SH-SY5Y (cell line): ENCODE measurements around the gene RABGAP1L.

Source experiments
- GATA2 ChIP-seq: IDR thresholded peaks from 2 replicates; pipeline ENCODE4 v1.6.1; 2011; ENCODE audit warnings: mild to moderate bottlenecking, low read depth, low read length
- GATA3 ChIP-seq: IDR thresholded peaks from 2 replicates; pipeline ENCODE4 v1.6.1; 2011; ENCODE audit warnings: low read depth, mild to moderate bottlenecking, low read length, moderate library complexity

Gene RABGAP1L

DNA sequence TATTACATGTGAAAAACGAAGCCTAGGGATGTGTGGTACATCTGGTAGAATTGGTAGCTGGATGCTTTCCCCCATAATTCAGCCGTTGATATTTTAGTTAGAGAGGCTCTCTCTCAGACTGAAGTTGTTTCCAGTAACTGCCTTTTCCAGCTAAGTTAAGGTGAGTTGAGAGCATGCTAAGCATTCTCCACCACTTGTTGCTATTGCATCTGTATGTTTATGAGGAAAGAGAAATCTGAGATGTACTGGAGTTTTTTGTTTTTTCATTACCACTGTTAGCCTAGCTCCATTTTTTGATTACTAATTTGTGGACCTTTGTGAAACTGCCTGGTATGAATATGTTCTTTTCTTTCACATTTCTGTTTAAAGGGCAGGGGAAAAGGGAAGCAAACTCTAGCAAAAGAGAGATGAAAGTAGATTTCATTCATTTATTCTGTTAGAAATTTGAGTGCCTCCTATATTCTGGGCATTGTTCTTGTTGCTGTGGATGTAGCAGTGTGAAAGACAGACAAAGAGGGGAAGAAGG lies 650.5 kb downstream of the RABGAP1L start:
- TF ChIP-seq GATA2 (no peak), GATA3 (no peak)

DNA sequence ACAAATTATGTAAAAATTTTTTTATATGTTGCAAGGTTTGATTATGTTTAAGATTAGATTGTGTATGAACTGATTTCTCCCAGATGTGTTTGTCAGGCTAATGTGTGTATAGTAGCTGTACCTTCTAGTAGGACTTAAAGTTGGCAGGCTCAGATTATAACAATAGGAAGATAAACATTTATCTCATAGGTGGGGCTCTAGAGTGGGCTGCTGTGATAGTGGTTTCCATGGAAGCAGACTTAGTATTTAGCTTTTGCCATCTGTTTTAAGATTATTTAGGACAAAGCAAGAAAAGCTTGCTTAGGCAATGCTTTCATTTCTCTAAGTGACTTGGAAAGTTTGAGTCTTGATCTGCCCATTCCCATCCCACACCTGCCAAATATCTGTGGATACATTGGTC lies 652.7 kb downstream of the RABGAP1L start:
- TF ChIP-seq GATA2 = no peak
- TF ChIP-seq GATA3 = no peak

DNA sequence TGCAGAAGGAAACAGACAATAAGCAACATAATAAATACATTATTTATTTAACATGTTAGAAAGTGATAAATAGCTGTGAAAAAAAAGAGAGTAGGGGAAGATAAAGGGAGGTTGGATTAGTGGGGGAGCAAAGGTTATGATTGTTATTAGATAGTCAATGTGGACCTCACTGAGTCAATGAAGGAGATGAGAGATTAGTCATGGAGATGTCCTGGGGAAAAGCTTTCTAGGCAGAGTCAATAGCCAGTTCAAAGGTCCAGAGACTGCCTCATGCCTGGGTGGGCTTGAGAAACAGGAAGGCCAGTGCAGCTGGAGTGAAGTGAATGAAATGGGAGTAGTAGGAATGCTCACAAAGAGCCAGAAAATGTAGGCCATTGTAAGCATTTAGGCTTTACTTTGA lies 653.3 kb downstream of the RABGAP1L start:
- no peak for TF ChIP-seq GATA3
- TF ChIP-seq GATA2 = no peak

DNA sequence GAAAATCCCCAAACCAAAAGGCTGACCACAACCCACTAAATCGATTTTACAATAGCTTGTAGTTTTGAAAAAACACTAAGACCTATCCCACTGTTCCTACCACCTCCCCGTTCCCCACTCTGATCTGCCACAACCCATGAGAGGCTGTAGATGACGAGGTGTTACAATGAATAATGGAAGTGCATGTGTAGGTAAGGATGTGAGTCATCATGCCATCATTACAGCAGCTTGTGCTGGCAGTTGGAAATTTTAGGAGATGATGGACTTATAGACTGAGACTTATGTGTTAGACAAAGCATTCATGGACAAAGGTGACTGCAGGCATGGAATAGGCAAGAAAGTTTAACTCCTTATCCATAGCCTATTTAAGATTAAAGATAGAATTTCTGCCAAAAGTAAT lies 655.7 kb downstream of the RABGAP1L start:
- TF ChIP-seq GATA2 (no peak), GATA3 (no peak)

DNA sequence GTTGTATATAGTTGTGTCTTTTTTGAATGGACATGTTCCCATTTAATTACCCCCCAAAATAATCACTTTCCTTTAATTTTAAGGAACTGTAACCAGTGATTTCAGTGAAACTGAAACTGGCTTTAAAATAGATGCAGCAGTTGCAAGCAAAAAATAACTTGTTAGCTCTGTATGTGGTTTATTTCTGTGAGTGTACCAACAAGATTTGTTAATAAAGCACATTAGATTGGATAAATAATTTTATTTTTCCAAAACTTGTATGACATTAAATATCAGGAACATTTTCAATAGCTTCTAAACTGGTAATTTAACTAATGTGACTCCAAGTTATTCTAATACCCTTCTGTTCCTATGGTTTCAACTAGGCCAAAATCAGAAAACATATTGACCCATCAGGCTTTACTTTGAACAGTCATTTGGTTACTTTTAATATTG lies 656.2 kb downstream of the RABGAP1L start:
- TF ChIP-seq GATA3 = no peak
- TF ChIP-seq GATA2 = no peak

DNA sequence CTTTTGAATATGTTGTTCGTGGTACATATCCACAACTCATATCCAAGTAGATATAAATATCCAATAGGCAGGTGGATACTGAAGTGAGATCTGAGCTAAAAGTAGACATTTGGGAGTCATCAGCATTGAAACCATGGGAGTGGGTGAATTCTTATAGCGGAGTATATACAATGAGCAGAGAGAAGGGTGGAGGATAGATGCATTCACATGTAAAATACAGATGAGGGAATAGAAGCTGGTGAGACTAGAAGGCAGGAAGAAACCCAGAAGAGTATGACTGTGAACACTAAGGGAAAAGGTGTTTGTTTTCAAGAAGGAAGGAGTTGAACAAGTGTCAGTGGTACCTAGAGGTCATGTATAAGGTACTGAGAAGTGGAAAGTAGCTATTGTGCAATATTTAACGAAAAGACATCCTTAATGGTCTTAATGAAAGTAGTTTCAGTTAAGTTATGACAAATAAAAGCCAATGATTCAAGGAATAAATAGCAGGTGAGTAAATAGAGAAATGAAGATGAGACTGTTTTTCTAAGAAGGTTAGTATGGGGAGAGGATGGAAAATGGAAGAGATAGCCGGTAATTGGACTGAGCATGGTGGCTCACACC lies 658.8 kb downstream of the RABGAP1L start:
- TF ChIP-seq GATA2 (no peak), GATA3 (no peak)

DNA sequence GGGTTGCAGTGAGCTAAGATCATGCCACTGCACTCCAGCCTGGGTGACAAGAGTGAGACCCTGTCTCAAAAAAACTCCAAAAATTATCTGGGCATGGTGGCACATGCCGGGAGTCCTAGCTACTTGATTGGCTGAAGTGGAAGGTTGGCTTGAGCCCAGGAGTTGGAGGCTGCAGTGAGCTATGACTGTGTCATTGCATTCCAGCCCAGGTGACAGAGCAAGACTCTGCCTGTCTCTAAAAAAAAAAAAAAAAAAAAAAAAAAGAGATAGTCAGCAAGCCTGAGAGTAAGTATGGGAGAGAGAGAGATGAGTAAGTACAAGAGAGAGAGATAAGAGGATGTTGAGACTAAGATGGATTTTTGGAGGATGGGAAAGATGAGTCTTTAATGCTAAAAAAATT lies 659.6 kb downstream of the RABGAP1L start:
- TF ChIP-seq GATA3 (no peak), GATA2 (no peak)

DNA sequence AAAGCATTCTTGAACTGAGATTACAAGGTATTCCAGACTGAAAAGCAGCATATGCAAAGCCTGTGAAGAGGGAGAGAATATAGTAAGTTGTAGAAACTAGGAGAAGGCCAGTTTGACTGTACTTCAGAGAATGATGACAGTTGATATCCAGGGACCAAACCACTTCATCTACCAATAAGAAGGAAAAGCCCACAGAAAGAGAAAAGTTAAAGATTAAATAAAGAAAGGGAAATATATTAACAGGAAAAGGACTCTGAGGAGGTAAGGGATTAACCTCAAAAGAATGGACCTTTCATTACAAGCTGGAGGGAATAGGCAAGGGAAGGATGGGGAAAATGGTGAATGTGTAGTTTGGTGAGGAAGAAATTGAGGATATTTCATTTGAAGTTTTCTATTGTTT lies 660.3 kb downstream of the RABGAP1L start:
- TF ChIP-seq GATA2 (no peak), GATA3 (no peak)

DNA sequence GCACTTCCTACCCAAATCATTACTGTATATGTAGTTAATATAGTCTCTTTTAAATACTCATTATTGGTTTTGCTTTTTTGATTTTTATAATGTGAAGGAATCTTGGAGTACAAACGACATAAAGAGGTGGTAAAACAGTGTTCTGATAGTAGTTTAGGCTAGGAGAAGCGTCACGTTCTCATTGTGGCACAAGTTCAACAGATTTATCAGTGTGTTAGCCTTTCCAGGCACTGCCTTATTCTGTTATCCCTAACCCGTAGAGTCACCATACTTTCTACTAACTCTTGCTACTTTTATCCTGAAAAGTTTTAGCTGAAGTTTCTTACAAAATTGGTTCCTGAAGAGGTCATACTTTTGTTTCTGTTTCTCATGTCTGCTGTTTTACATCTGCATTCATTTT lies 665.8 kb downstream of the RABGAP1L start:
- TF ChIP-seq GATA3 = no peak
- TF ChIP-seq GATA2 = no peak

DNA sequence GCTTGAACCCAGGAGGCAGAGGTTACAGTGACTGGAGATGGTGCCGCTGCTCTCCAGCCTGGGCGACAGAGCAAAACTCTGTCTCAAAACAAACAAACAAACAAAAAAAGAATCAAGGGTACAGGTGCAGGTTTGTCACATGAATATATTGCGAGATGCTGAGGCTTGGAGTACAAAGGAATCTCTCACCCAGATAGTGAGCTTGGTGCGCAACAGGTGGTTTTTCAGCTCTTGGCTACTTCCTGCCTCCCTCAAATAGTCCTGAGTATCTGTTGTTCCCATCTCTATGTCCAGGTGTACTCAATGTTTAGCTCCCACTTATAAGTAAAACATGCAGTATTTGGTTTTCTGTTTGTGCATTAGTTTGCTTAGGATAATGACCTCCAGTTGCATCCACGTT lies 666.5 kb downstream of the RABGAP1L start:
- no peak for TF ChIP-seq GATA2
- TF ChIP-seq GATA3 = no peak

DNA sequence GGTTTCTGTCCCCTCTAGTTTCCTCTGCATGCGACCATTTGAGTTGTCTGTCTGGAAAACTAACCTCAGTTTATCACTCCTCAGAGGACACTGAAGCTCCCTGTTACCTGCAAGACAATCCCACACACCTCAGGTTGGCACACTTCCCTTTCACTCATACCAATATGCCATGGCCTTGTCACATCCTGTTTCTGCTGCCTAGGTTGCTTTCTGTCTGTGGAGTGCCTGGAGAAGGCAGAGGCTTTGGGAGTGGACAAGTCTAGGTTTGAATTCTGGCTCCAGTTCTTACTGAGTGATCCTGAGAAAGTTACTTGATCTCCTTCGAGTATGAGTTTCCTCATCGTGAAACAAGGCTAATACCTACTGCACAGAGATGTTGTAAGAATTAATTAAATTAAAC lies 668.9 kb downstream of the RABGAP1L start:
- TF ChIP-seq GATA3 (no peak), GATA2 (no peak)

DNA sequence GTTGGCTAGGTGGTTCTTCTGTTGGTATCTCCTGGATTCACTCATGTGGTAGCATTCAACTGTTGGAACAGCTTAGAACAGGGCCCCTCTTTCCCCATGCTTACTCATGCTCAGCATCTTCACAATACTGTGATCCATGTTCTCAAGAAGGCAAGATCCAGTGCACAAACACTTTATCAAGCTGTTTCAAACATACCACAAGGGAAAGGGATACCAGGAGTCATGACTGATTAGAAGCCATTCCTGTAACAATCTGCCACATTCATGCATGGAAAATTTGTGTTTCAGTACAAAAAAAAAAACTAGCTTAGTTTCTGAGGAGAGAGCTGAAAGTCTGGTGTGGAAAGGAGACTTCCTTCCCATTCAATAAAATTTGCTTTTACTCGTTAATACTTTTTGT lies 670.7 kb downstream of the RABGAP1L start:
- TF ChIP-seq GATA3 (no peak), GATA2 (no peak)

DNA sequence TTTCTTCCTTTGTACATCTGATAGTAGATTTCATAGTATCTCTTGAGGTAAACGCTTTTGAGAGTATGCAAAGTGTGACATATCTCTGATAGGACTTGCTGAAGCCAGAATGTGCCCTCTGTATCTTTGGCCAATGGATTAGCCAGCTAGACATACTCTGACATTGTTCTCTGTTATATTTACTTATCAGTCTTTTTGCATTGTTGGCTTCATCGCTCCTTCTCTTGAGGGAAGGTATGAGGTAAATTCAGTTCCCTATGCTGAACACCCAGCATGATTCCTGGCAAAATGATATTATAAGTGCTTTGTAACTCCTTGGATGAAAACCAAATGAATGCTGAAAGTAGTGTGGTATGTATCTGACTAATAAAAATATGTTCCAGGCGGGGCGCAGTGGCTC lies 677.2 kb downstream of the RABGAP1L start:
- no peak for TF ChIP-seq GATA2
- no peak for TF ChIP-seq GATA3

DNA sequence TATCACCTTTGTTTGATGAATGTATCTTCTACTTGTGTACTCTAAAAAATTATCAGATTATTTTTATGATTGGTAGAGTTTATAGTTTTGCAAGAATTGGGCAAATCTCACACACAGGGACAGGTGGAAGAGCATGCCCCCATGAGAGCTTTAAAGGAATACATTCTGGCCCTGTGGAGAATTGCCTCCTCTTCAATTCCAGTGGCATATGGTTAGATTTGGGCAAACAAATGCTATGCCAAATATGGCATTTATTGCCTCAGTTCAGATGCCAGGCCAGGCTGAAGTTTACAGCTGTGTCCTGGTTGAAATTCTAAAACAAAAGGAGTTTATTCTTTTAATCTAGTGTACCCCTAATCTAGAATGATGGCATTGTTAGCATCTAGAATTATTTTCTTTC lies 678.1 kb downstream of the RABGAP1L start:
- no peak for TF ChIP-seq GATA3
- no peak for TF ChIP-seq GATA2

DNA sequence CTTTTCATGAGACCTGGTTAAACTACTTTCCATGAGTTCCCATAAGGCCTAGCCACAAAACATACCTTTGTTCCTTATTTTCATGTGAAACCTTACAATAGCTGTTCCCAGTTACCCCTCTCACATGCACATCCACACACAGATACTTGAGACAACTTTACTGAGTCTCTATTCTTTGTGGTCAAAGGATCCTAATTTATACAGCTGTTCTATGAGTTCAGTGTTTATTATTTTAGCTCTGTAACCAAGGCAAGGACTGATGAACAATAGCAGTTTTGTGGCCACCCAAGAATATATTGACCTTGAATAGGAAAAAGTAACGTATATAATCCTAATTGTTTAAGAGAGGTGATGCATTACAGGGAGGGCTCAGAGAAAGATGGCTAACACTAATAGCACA lies 679.9 kb downstream of the RABGAP1L start:
- TF ChIP-seq GATA3 (no peak), GATA2 (no peak)

DNA sequence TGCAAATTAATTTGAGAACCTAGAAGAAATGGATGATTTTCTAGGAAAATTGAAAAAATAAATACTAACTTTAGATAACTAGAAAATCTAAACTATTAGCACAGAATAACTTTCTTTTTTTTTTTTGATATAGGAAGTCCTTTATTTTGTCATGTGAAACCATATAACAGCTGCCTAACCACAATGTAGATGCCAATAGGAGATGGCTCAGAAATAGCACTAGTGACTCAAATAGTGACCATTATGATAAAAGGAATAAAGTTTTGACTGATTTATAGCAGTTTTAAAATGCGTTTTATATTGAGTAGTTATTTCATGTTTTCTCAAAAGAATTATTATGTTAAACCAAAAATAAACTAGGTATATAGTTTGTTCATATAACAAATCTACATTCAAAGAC lies 682.4 kb downstream of the RABGAP1L start:
- no peak for TF ChIP-seq GATA3
- TF ChIP-seq GATA2 = no peak

DNA sequence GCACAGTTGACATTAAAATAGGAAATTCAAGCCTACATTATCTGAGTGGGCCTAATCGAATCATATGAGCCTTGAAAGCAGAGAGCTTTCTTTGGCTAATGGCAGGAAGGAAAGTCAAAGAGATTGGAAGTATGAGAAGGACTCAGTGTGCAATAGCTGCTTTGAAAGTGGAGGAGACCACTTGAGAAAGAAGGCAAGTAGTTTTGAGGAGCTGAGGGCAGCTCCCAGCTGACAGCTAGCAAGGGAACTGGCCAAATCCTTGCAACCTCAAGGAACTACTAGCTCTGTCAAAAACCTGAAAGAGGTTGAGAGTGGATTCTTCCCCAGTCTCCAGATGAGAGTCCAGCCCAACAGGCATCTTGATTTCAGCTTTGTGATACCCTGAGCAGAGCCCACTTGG lies 691.4 kb downstream of the RABGAP1L start:
- TF ChIP-seq GATA3 (no peak), GATA2 (no peak)
